GM19193 (cell line): ENCODE measurements around the gene FLNB.

Experiments used
- POLR2A ChIP-seq: IDR thresholded peaks from 4 replicates; pipeline ENCODE4 v1.6.1; 2011; ENCODE audit not compliant: insufficient read depth, insufficient read length; ENCODE audit errors: extremely low read depth

The FLNB gene

GRCh38 chr3:58068122-58068809 is 60.0 kb downstream of the FLNB start:
- TF ChIP-seq POLR2A, result no peak

- TF ChIP-seq POLR2A, result no peak
These were observed 63.3 kb downstream of the FLNB start for GRCh38 chr3:58071480-58071971.

GRCh38 chr3:58072052-58072762 is 64.0 kb downstream of the FLNB start:
- no peak for TF ChIP-seq POLR2A

- no peak for TF ChIP-seq POLR2A
These were observed 64.5 kb downstream of the FLNB start for GRCh38 chr3:58072763-58073130.

- TF ChIP-seq POLR2A, result no peak
These were observed 65.3 kb downstream of the FLNB start for GRCh38 chr3:58073301-58074108.

GRCh38 chr3:58074116-58074715 is 66.0 kb downstream of the FLNB start:
- TF ChIP-seq POLR2A, result no peak

- TF ChIP-seq POLR2A, result no peak
These were observed 66.8 kb downstream of the FLNB start for GRCh38 chr3:58074997-58075396.

GRCh38 chr3:58077596-58078285 is 69.5 kb downstream of the FLNB start:
- no peak for TF ChIP-seq POLR2A

- no peak for TF ChIP-seq POLR2A
These were observed 70.4 kb downstream of the FLNB start for GRCh38 chr3:58078610-58079009.

GRCh38 chr3:58079773-58080172 is 71.6 kb downstream of the FLNB start:
- TF ChIP-seq POLR2A, result no peak

- no peak for TF ChIP-seq POLR2A
These were observed 73.8 kb downstream of the FLNB start for GRCh38 chr3:58082047-58082446.

GRCh38 chr3:58084166-58084565 is 75.9 kb downstream of the FLNB start:
- TF ChIP-seq POLR2A, result no peak

GRCh38 chr3:58084788-58085543 is 76.7 kb downstream of the FLNB start:
- TF ChIP-seq POLR2A, result no peak

- no peak for TF ChIP-seq POLR2A
These were observed 77.4 kb downstream of the FLNB start for GRCh38 chr3:58085616-58086015.
